SK-N-SH (cell line): Measurements from ENCODE around the gene EN2. TPM values are rescaled to one million over a fixed set of nuclear protein-coding genes. Genes with fewer than 3 reads are reported as not detected.
A peak's percentile ranks its signal among the peaks of the same experiment; 100 is the strongest.

ENCODE experiments used
- CTCF ChIA-PET: fragments of 300-600, 350-600 bp; formaldehyde crosslinking; extraction: SDS; loops from one replicate; lab custom pipeline; 2021; lab: Yijun Ruan, JAX
- POLR2A ChIA-PET: fragments of 350-600 bp; sonication (Branson Sonifier 250); formaldehyde crosslinking; extraction: SDS; loops from one replicate; lab custom pipeline; 2020; ENCODE audit warnings: antibody characterized with exemption, inconsistent platforms; lab: Yijun Ruan, JAX
- DNase-seq: peaks from one replicate; pipeline ENCODE4 v3.0.0; 2012
- H2AFZ ChIP-seq: fragments of 200-600 bp; sonication (generic); 2 replicates; pipeline ENCODE4 v1.8.1; 2016; ENCODE audit warnings: antibody characterized with exemption, mild to moderate bottlenecking, low read depth
- H3F3A ChIP-seq: fragments of 200-600 bp; sonication (generic); replicated peaks from 2 replicates; pipeline ENCODE3; 2016; ENCODE audit warnings: antibody characterized with exemption, mild to moderate bottlenecking; ENCODE audit not compliant: insufficient read depth
- H3K27ac ChIP-seq, 2 experiments: fragments of 200-500 bp in 1 of 2; fragments of 200-600 bp in 1 of 2; sonication (Bioruptor generic) in 1 of 2; sonication (generic), shearing (Covaris generic) in 1 of 2; 2 replicates each; pipeline versions ENCODE4 v1.5.1 to v1.6.1; 2014 to 2016; ENCODE audit warnings: low read depth in 2 of 2, inconsistent platforms in 1 of 2, low read length in 1 of 2, mild to moderate bottlenecking in 1 of 2, mixed read lengths in 1 of 2
- H3K27me3 ChIP-seq: fragments of 200-600 bp; sonication (generic), shearing (Covaris generic); 2 replicates; pipeline ENCODE4 v1.6.1; 2016; ENCODE audit warnings: mixed run types; ENCODE audit not compliant: insufficient read depth
- H3K36me3 ChIP-seq, 2 experiments: fragments of 200-500 bp in 1 of 2; fragments of 200-600 bp in 1 of 2; sonication (Bioruptor generic) in 1 of 2; sonication (generic) in 1 of 2; replicated peaks in 1 of 2; 2 replicates each; pipeline versions ENCODE3 to v1.5.1; 2014 to 2016; ENCODE audit warnings: low read length in 1 of 2, mild to moderate bottlenecking in 1 of 2; ENCODE audit not compliant: insufficient read depth in 2 of 2, control insufficient read depth in 1 of 2
- H3K4me1 ChIP-seq, 2 experiments: fragments of 200-500 bp in 1 of 2; fragments of 200-600 bp in 1 of 2; sonication (Bioruptor generic) in 1 of 2; sonication (generic), shearing (Covaris generic) in 1 of 2; 2 replicates each; pipeline versions ENCODE4 v1.5.1 to v1.6.1; 2014 to 2016; ENCODE audit warnings: low read depth in 1 of 2, low read length in 1 of 2, mixed run types in 1 of 2; ENCODE audit not compliant: insufficient read depth in 2 of 2, control insufficient read depth in 1 of 2
- H3K4me2 ChIP-seq: fragments of 200-600 bp; sonication (generic), shearing (Covaris generic); 2 replicates; pipeline ENCODE4 v1.6.1; 2017; ENCODE audit warnings: mixed run types
- H3K4me3 ChIP-seq, 2 experiments: fragments of 200-500 bp in 1 of 2; fragments of 200-600 bp in 1 of 2; sonication (Bioruptor generic) in 1 of 2; sonication (generic), shearing (Covaris generic) in 1 of 2; 2 replicates each; pipeline versions ENCODE4 v1.5.1 to v1.8.1; 2014 to 2016; ENCODE audit warnings: low read depth in 2 of 2, inconsistent platforms in 1 of 2, low read length in 1 of 2, mild to moderate bottlenecking in 1 of 2, mixed read lengths in 1 of 2, moderate library complexity in 1 of 2
- H3K79me2 ChIP-seq: fragments of 200-600 bp; sonication (generic); 2 replicates; pipeline ENCODE4 v1.8.1; 2017; ENCODE audit warnings: mild to moderate bottlenecking; ENCODE audit not compliant: insufficient read depth
- H3K9ac ChIP-seq: fragments of 200-600 bp; sonication (generic); 2 replicates; pipeline ENCODE4 v1.6.1; 2017; ENCODE audit warnings: mixed run types
- H3K9me2 ChIP-seq: fragments of 200-600 bp; sonication (generic); 2 replicates; pipeline ENCODE4 v1.6.1; 2017; ENCODE audit warnings: mixed run types
- H3K9me3 ChIP-seq: fragments of 200-600 bp; sonication (generic); 2 replicates; pipeline ENCODE4 v1.6.1; 2017; ENCODE audit warnings: mixed run types, mild to moderate bottlenecking, moderate library complexity
- H4K20me1 ChIP-seq: fragments of 200-600 bp; sonication (generic); 2 replicates; pipeline ENCODE4 v1.6.1; 2017; ENCODE audit warnings: mild to moderate bottlenecking, mixed run types; ENCODE audit not compliant: insufficient read depth
- CHD2 ChIP-seq: fragments of 150-350 bp; IDR thresholded peaks from 2 replicates; pipeline ENCODE4 v1.6.1; 2018; ENCODE audit warnings: low read length; ENCODE audit not compliant: partially characterized antibody
- ELF1 ChIP-seq: IDR thresholded peaks from 2 replicates; pipeline ENCODE4 v1.4.0; 2012
- EZH2phosphoT487 ChIP-seq: fragments of 200-600 bp; sonication (generic); IDR thresholded peaks from 2 replicates; pipeline ENCODE4 v1.6.1; 2017; ENCODE audit warnings: low read depth, mixed run types, mild to moderate bottlenecking, antibody characterized with exemption, moderate library complexity, borderline replicate concordance
- FOSL2 ChIP-seq: IDR thresholded peaks from 2 replicates; pipeline ENCODE4 v1.4.0; 2012; ENCODE audit warnings: low read depth, mild to moderate bottlenecking, moderate library complexity, borderline replicate concordance
- GABPA ChIP-seq: IDR thresholded peaks from 2 replicates; pipeline ENCODE4 v1.4.0; 2012; ENCODE audit warnings: low read depth, mild to moderate bottlenecking
- IRF3 ChIP-seq: fragments of 150-350 bp; IDR thresholded peaks from 2 replicates; pipeline ENCODE4 v1.6.1; 2016; ENCODE audit warnings: mild to moderate bottlenecking, low read depth, low read length
- JUND ChIP-seq: IDR thresholded peaks from 2 replicates; pipeline ENCODE4 v1.4.0; 2012
- MAX ChIP-seq: IDR thresholded peaks from 2 replicates; pipeline ENCODE4 v1.4.0; 2012; ENCODE audit warnings: low read depth
- MXI1 ChIP-seq: IDR thresholded peaks from 2 replicates; pipeline ENCODE4 v1.6.1; 2012; ENCODE audit warnings: mild to moderate bottlenecking, low read depth, low read length, improper control_type of control experiment
- NFIC ChIP-seq: IDR thresholded peaks from 2 replicates; pipeline ENCODE4 v1.4.0; 2012; ENCODE audit warnings: borderline replicate concordance
- NRF1 ChIP-seq: IDR thresholded peaks from 2 replicates; pipeline ENCODE4 v1.6.1; 2012; ENCODE audit warnings: low read depth, mild to moderate bottlenecking, low read length
- PBX3 ChIP-seq: IDR thresholded peaks from 2 replicates; pipeline ENCODE4; 2012
- POLR2AphosphoS5 ChIP-seq: IDR thresholded peaks from 2 replicates; pipeline ENCODE4 v1.6.1; 2012; ENCODE audit warnings: low read depth, low read length
- RFX5 ChIP-seq: IDR thresholded peaks from 2 replicates; pipeline ENCODE4 v1.6.1; 2012; ENCODE audit warnings: mild to moderate bottlenecking, improper control_type of control experiment, low read length
- SMC3 ChIP-seq: IDR thresholded peaks from 2 replicates; pipeline ENCODE4 v1.6.1; 2012; ENCODE audit warnings: low read depth, low read length, improper control_type of control experiment
- TEAD4 ChIP-seq: IDR thresholded peaks from 2 replicates; pipeline ENCODE4 v1.4.0; 2012; ENCODE audit warnings: mild to moderate bottlenecking, borderline replicate concordance; ENCODE audit not compliant: insufficient read depth
- USF1 ChIP-seq: IDR thresholded peaks from 2 replicates; pipeline ENCODE4 v1.4.0; 2012; ENCODE audit warnings: low read depth, borderline replicate concordance
- USF2 ChIP-seq: fragments of 150-350 bp; IDR thresholded peaks from 2 replicates; pipeline ENCODE4 v1.6.1; 2017; ENCODE audit warnings: antibody characterized with exemption, low read length, low read depth, borderline replicate concordance
- ZBTB33 ChIP-seq: IDR thresholded peaks from 2 replicates; pipeline ENCODE4 v1.4.0; 2012; ENCODE audit warnings: low read depth, borderline replicate concordance
- WGBS: methylation state at CpG from one replicate; pipeline ENCODE4 v1.1.6; 2017; ENCODE audit warnings: low lambda C conversion rate; 5-methylcytosine and 5-hydroxymethylcytosine counted together
- polyA plus RNA-seq, 3 experiments: library from polyadenylated mRNA; depleted of rRNA; stranded (reverse); fragments of >200 nt; gene quantifications; 2 replicates each; pipeline ENCODE4 v1.2.3, GENCODE V29; 2012

The EN2 gene
- polyA plus RNA-seq, 1 of the 3 experiments (the other 2 are of a cell fraction) = 0.02 TPM

- Histone ChIP-seq H4K20me1 (peaks cover 13% of the 10 kb centered on the region; the same call in 1 of the 2 replicates), H3K4me1 (no peaks in the 10 kb centered on the region), H3K79me2 (no peaks in the 10 kb centered on the region), H3K27ac (no peak overlapping the region), H2AFZ (no peak overlapping the region), H3K4me3 (no peak overlapping the region), H3F3A (no peaks in the 10 kb centered on the region), H3K9ac (no peak overlapping the region), H3K36me3 (no peaks in the 10 kb centered on the region), H3K9me2 (no peaks in the 10 kb centered on the region), H3K9me3 (no peaks in the 10 kb centered on the region), H3K4me2 (no peak overlapping the region), H3K27me3 (peaks cover 93% of the 10 kb centered on the region)
- TF ChIP-seq PBX3 (no peak), JUND (no peak)
- 15% methylated on average over 46 of the region's 52 CpGs for WGBS
- DNase-seq = no peak
- ChIA-PET CTCF (interaction anchor here (0.6 to 2.1 kb wide), 6 partner anchors 12 to 523 kb away, joined by 3 to 7 read pairs (median 4); no protein-coding TSS in a partner anchor), POLR2A (no interaction called here)
Observed at GRCh38 chr7:155449869-155450557, 7.9 kb upstream of the EN2 start.

- POLR2A ChIA-PET = no interaction called here
- TF ChIP-seq NRF1 (no peak), EZH2phosphoT487 (no peak), MXI1 (no peak), NFIC (no peak), ELF1 (no peak), TEAD4 (no peak), POLR2AphosphoS5 (no peak), RFX5 (no peak), FOSL2 (no peak), ZBTB33 (no peak), MAX (no peak), CHD2 (no peak), IRF3 (no peak), USF1 (no peak), GABPA (no peak), USF2 (no peak), SMC3 (no peak), PBX3 (no peak)
Observed at GRCh38 chr7:155450558-155450969, 7.4 kb upstream of the EN2 start.

More at GRCh38 chr7:155450558-155450969, 7.4 kb upstream of the EN2 start:
- H3K9ac ChIP-seq = no peak overlapping the region
- no peaks in the 10 kb centered on the region for H3K79me2 ChIP-seq
- no peaks in the 10 kb centered on the region for H3K4me1 ChIP-seq
- H3K4me2 ChIP-seq = no peak overlapping the region
- 1% methylated on average over 23 of the region's 24 CpGs for WGBS
- no peaks in the 10 kb centered on the region for H3F3A ChIP-seq
- H3K36me3 ChIP-seq = no peaks in the 10 kb centered on the region
- H2AFZ ChIP-seq = no peak overlapping the region
- peaks cover 93% of the 10 kb centered on the region for H3K27me3 ChIP-seq
- no peaks in the 10 kb centered on the region for H3K9me2 ChIP-seq
- no peak overlapping the region for H3K4me3 ChIP-seq
- H3K27ac ChIP-seq = no peak overlapping the region
- CTCF ChIA-PET = interaction anchor here (0.6 to 2.1 kb wide), 8 partner anchors 13 to 318 kb away, joined by 3 to 7 read pairs (median 3); no protein-coding TSS in a partner anchor
- H3K9me3 ChIP-seq = no peaks in the 10 kb centered on the region
- H4K20me1 ChIP-seq = peaks cover 18% of the 10 kb centered on the region; the same call in 1 of the 2 replicates
- peak; percentile 50 for DNase-seq
